IPS DF 4.7 (cell line): ENCODE data around the gene MASP2.
"Not testable (repeated sequence)": the region's sequence is repeated elsewhere in the genome, so short reads cannot be mapped to it uniquely, and the experiment has no call there.

Source experiments
- DNase-seq: peaks from one replicate; pipeline ENCODE4 v3.0.0-alpha.2; 2013; ENCODE audit warnings: low spot score; ENCODE audit errors: extremely low read depth

MASP2 gene

GRCh38 chr1:11039351-11040104 lies 7.5 kb downstream of the MASP2 start:
- no peak for DNase-seq

- DNase-seq: no peak
Measured at GRCh38 chr1:11037740-11038182, 9.3 kb downstream of the MASP2 start.

- DNase-seq: not testable (repeated sequence)
Measured at GRCh38 chr1:11037019-11037739, 9.9 kb downstream of the MASP2 start.

- no peak for DNase-seq
Measured at GRCh38 chr1:11031624-11032262, 15.3 kb downstream of the MASP2 start.

- no peak for DNase-seq
Measured at GRCh38 chr1:11030865-11031264, 16.2 kb downstream of the MASP2 start.

- no peak for DNase-seq
Measured at GRCh38 chr1:11028018-11028417, 19.0 kb downstream of the MASP2 start.

GRCh38 chr1:11027316-11027715 lies 19.7 kb downstream of the MASP2 start:
- no peak for DNase-seq

GRCh38 chr1:11026903-11027302 lies 20.1 kb downstream of the MASP2 start:
- DNase-seq: no peak

- no peak for DNase-seq
Measured at GRCh38 chr1:11026052-11026451, 21.0 kb downstream of the MASP2 start.

GRCh38 chr1:11025618-11026017 lies 21.4 kb downstream of the MASP2 start:
- no peak for DNase-seq

- no peak for DNase-seq
Measured at GRCh38 chr1:11024874-11025203, 22.2 kb downstream of the MASP2 start.

- no peak for DNase-seq
Measured at GRCh38 chr1:11024154-11024873, 22.7 kb downstream of the MASP2 start.

GRCh38 chr1:11023201-11023600 lies 23.8 kb downstream of the MASP2 start:
- DNase-seq: no peak

- DNase-seq: no peak
Measured at GRCh38 chr1:11019971-11020370, 27.1 kb downstream of the MASP2 start.

GRCh38 chr1:11019358-11019757 lies 27.7 kb downstream of the MASP2 start:
- not testable (repeated sequence) for DNase-seq

- no peak for DNase-seq
Measured at GRCh38 chr1:11013160-11013531, 33.9 kb downstream of the MASP2 start.

- peak; percentile 16 for DNase-seq
Measured at GRCh38 chr1:11012260-11013159, 34.5 kb downstream of the MASP2 start, which contains the start of gene TARDBP. TARDBP (plus strand) TSS chr1:11012654; CDS start chr1:11013728, 1,074 bp downstream.

GRCh38 chr1:11000526-11000925 lies 46.5 kb downstream of the MASP2 start:
- no peak for DNase-seq

- no peak for DNase-seq
Measured at GRCh38 chr1:10996100-10996499, 50.9 kb downstream of the MASP2 start.

GRCh38 chr1:10992864-10993263 lies 54.2 kb downstream of the MASP2 start:
- no peak for DNase-seq

- not testable (repeated sequence) for DNase-seq
Measured at GRCh38 chr1:10992004-10992403, 55.0 kb downstream of the MASP2 start.
